ENCODE data around the gene ABHD16A.
"Not testable (repeated sequence)": the region's sequence is repeated elsewhere in the genome, so short reads cannot be mapped to it uniquely, and the experiment has no call there.

The ABHD16A gene

GRCh38 chr6:31713991-31714684 lies 11.0 kb upstream of the ABHD16A start:
- no peak for DNase-seq (ENCODE audit: low spot score)

GRCh38 chr6:31713465-31713864 lies 10.3 kb upstream of the ABHD16A start:
- no peak for DNase-seq (ENCODE audit: low spot score)

- DNase-seq (ENCODE audit: low spot score): no peak
Observed at GRCh38 chr6:31712296-31712695, 9.2 kb upstream of the ABHD16A start.

- DNase-seq (ENCODE audit: low spot score): no peak
Observed at GRCh38 chr6:31711233-31711632, 8.1 kb upstream of the ABHD16A start.

GRCh38 chr6:31710523-31711219 lies 7.5 kb upstream of the ABHD16A start:
- DNase-seq (ENCODE audit: low spot score): no peak

- not testable (repeated sequence) for DNase-seq (ENCODE audit: low spot score)
Observed at GRCh38 chr6:31709157-31709556, 6.0 kb upstream of the ABHD16A start.

- DNase-seq (ENCODE audit: low spot score): no peak
Observed at GRCh38 chr6:31708224-31708623, 5.1 kb upstream of the ABHD16A start.

GRCh38 chr6:31707701-31708100 lies 4.6 kb upstream of the ABHD16A start:
- DNase-seq (ENCODE audit: low spot score): no peak

- no peak for DNase-seq (ENCODE audit: low spot score)
Observed at GRCh38 chr6:31706599-31706998, 3.5 kb upstream of the ABHD16A start, which contains the start of gene LY6G6F. Gene LY6G6F, plus strand, starts transcription at chr6:31706866. Its CDS starts 41 bp downstream, at chr6:31706907.

GRCh38 chr6:31705931-31706330 lies 2.8 kb upstream of the ABHD16A start:
- DNase-seq (ENCODE audit: low spot score): no peak

- no peak for DNase-seq (ENCODE audit: low spot score)
Observed at GRCh38 chr6:31702405-31702818, 712 bp downstream of the ABHD16A start.

- peak; percentile 41 for DNase-seq (ENCODE audit: low spot score)
Observed at GRCh38 chr6:31701666-31702404, 1.3 kb downstream of the ABHD16A start.

- DNase-seq (ENCODE audit: low spot score): no peak
Observed at GRCh38 chr6:31700740-31701401, 2.3 kb downstream of the ABHD16A start.

GRCh38 chr6:31697555-31697954 lies 5.6 kb downstream of the ABHD16A start:
- no peak for DNase-seq (ENCODE audit: low spot score)

- no peak for DNase-seq (ENCODE audit: low spot score)
Observed at GRCh38 chr6:31693535-31693934, 9.6 kb downstream of the ABHD16A start.

- no peak for DNase-seq (ENCODE audit: low spot score)
Observed at GRCh38 chr6:31692886-31693285, 10.2 kb downstream of the ABHD16A start.

- DNase-seq (ENCODE audit: low spot score): no peak
Observed at GRCh38 chr6:31692353-31692752, 10.8 kb downstream of the ABHD16A start.

GRCh38 chr6:31691564-31692108 lies 11.5 kb downstream of the ABHD16A start:
- no peak for DNase-seq (ENCODE audit: low spot score)

- no peak for DNase-seq (ENCODE audit: low spot score)
Observed at GRCh38 chr6:31691078-31691463, 12.1 kb downstream of the ABHD16A start.

- no peak for DNase-seq (ENCODE audit: low spot score)
Observed at GRCh38 chr6:31690231-31691077, 12.7 kb downstream of the ABHD16A start.
